Fibroblast of mammary gland (primary cell): ENCODE results near the gene TMX3.
A peak's percentile ranks its signal among the peaks of the same experiment; 100 is the strongest.

Experiments used
- DNase-seq: peaks from one replicate; pipeline ENCODE4 v3.0.0-alpha.2; 2010; ENCODE audit warnings: low read depth
- H3K4me3 ChIP-seq: 2 replicates; pipeline ENCODE4 v1.5.1; 2011; ENCODE audit warnings: low read depth, mild to moderate bottlenecking, low read length, moderate library complexity; ENCODE audit not compliant: control insufficient read depth
- CTCF ChIP-seq: conservative IDR thresholded peaks from 2 replicates; pipeline ENCODE4 v1.5.1; 2011; ENCODE audit warnings: low read depth, low read length, inconsistent platforms; ENCODE audit not compliant: control insufficient read depth, insufficient read depth

Gene TMX3

GRCh38 chr18:68727506-68727905, 12.6 kb upstream of the TMX3 start:
- no peak for DNase-seq
- H3K4me3 ChIP-seq, result no peak overlapping the region
- TF ChIP-seq CTCF, result no peak

- H3K4me3 ChIP-seq, result no peak overlapping the region
- DNase-seq, result no peak
- no peak for TF ChIP-seq CTCF
Measured at GRCh38 chr18:68725346-68725745, 10.4 kb upstream of the TMX3 start.

GRCh38 chr18:68724021-68724420, 9.1 kb upstream of the TMX3 start:
- H3K4me3 ChIP-seq, result no peak overlapping the region
- no peak for TF ChIP-seq CTCF
- DNase-seq, result no peak

- TF ChIP-seq CTCF, result no peak
- DNase-seq, result no peak
- no peak overlapping the region for H3K4me3 ChIP-seq
Measured at GRCh38 chr18:68723539-68723938, 8.6 kb upstream of the TMX3 start.

GRCh38 chr18:68722821-68723220, 7.9 kb upstream of the TMX3 start:
- no peak for TF ChIP-seq CTCF
- DNase-seq, result no peak
- H3K4me3 ChIP-seq, result no peak overlapping the region

DNA sequence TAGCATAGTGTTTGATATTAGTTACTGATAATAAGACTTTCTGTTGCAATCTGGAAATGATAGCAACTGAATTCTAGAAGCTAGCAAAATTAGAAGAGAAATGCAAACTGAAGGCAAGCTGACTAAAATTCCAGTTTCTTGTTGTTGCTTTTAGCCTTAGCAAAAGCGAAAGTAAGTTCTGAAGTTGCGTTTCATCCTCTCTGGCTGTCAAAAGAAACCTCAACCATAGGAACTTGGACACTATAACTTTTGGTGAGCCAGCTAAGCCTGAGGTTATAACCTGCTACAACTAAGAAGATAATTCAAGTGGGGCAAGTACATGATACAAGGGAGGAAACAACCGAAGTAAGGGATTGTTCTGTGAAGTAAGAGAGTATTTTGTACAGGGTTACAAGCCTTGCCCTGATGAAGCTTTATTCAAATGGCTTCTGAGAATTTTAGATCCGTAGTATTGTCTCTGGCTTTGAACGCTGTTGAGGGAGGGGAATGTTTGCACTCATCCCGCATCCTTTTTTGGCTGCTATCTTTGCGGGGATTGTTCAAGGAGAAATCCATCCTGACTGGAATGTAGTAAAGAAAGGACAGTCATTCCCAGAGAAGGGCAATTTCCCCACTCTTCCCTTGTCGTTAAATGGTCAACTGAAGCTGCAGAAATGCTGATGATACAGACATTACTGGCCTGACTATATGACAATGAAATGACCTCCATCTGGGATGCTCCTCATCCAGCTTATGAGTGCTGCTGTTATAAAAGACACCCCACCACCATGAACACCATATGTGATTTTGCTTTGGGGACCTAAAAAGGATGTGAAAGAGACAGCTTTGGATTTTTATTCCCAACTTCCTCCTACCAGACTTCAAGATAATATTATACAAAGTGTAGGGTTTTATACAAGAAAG, 7.0 kb upstream of the TMX3 start:
- no peak for TF ChIP-seq CTCF
- peak; percentile 58 for DNase-seq
- H3K4me3 ChIP-seq, result peak overlapping the region; percentile 45
